Measurements from ENCODE around the gene DVL2. TPM values are rescaled to one million over a fixed set of nuclear protein-coding genes. Genes with fewer than 3 reads are reported as not detected.
A peak's percentile ranks its signal among the peaks of the same experiment; 100 is the strongest.

DVL2 gene
- total RNA-seq = 10 to 100 TPM; 32.4 to 42.4 TPM

GRCh38 chr17:7234083-7234951 is at the start of gene DVL2:
Gene DVL2, minus strand, starts transcription at chr17:7234517. Its CDS starts 255 bp downstream, at chr17:7234262.
- Histone ChIP-seq H3K4me1 (peaks cover 14% of the 10 kb centered on the region), H3K9me3 (no peaks in the 10 kb centered on the region), H3K4me3 (peak within 1 kb of the TSS; percentile 90), H3K27ac (peak within 1 kb of the TSS; percentile 91), H3K27me3 (no peaks in the 10 kb centered on the region), H3K9ac (ENCODE audit: low read depth in 2 of 2, low read length in 2 of 2) (peak within 1 kb of the TSS; percentile 88 to 93), H3K36me3 (peaks cover 11% of the 10 kb centered on the region)
- intact Hi-C loops (cut with DNase I) = no loop called here
- DNase-seq = peak; percentile 97
- TF ChIP-seq, protein P1, sequence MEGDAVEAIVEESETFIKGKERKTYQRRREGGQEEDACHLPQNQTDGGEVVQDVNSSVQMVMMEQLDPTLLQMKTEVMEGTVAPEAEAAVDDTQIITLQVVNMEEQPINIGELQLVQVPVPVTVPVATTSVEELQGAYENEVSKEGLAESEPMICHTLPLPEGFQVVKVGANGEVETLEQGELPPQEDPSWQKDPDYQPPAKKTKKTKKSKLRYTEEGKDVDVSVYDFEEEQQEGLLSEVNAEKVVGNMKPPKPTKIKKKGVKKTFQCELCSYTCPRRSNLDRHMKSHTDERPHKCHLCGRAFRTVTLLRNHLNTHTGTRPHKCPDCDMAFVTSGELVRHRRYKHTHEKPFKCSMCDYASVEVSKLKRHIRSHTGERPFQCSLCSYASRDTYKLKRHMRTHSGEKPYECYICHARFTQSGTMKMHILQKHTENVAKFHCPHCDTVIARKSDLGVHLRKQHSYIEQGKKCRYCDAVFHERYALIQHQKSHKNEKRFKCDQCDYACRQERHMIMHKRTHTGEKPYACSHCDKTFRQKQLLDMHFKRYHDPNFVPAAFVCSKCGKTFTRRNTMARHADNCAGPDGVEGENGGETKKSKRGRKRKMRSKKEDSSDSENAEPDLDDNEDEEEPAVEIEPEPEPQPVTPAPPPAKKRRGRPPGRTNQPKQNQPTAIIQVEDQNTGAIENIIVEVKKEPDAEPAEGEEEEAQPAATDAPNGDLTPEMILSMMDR (IDR thresholded peaks at IDR 0.05) = no peak

- Histone ChIP-seq H3K4me3 (no peak overlapping the region), H3K4me1 (peaks cover 14% of the 10 kb centered on the region), H3K27me3 (peaks cover 8% of the 10 kb centered on the region), H3K36me3 (no peaks in the 10 kb centered on the region), H3K9me3 (no peaks in the 10 kb centered on the region), H3K9ac (ENCODE audit: low read depth in 2 of 2, low read length in 2 of 2) (peak overlapping the region in 1 of 2 donors; percentile 89), H3K27ac (no peak overlapping the region)
- intact Hi-C loops (cut with DNase I) = no loop called here
- no peak for DNase-seq
- TF ChIP-seq, protein P1 (IDR thresholded peaks at IDR 0.05) = no peak
These were observed 49.3 kb upstream of the DVL2 start for GRCh38 chr17:7283471-7284216.

GRCh38 chr17:7282752-7283321 is 48.5 kb upstream of the DVL2 start:
- Histone ChIP-seq H3K27ac (peak overlapping the region; percentile 3), H3K4me3 (peak overlapping the region; percentile 39), H3K4me1 (peaks cover 14% of the 10 kb centered on the region), H3K9me3 (no peaks in the 10 kb centered on the region), H3K27me3 (peaks cover 8% of the 10 kb centered on the region), H3K9ac (ENCODE audit: low read depth in 2 of 2, low read length in 2 of 2) (peak overlapping the region; percentile 58 to 89), H3K36me3 (no peaks in the 10 kb centered on the region)
- intact Hi-C loops (cut with DNase I) = no loop called here
- TF ChIP-seq, protein P1 (IDR thresholded peaks at IDR 0.05) = no peak
- DNase-seq = no peak

DNA sequence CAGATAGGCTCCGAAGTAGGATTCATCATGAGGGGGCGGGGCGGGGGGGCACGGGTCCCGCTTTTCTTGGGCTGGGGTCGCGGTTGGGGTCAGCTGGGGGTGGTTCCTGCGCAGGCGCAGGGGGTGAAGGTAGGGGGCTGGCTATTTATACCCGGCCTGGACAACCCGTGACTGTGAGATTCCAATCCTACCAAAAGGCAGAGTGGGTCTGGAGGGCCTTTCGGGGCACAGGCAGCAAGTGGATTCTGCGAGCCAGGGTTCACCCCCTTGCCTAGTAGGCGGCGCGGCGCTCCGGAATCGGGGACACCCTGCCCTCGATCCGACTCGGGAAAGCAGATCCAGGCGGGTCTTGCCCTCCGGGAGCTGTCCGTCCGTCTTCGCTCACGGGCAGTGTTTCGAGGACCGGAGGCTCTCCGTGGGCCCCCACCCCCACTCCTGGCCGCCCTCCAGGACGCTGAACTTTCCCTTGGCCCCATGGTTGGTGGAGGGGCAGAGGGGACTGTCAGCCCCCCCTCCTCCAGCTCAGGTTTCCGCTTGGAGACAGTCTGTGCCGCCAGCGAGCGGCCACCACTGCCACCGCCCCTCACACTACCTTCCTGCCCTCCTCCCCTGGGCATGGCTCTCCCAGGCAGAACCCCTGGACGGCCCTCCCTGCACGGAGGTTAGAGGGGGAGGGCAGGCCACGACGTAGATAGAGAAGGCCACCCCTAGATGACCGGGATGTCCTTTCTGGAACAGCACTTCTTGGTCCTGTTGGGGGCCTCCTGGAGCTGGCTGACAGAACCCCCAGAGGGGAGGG is 47.8 kb upstream of the DVL2 start:
- Histone ChIP-seq H3K27me3 (peaks cover 8% of the 10 kb centered on the region), H3K36me3 (no peaks in the 10 kb centered on the region), H3K27ac (peak overlapping the region; percentile 3), H3K4me3 (peak overlapping the region; percentile 39), H3K9ac (ENCODE audit: low read depth in 2 of 2, low read length in 2 of 2) (peak overlapping the region; percentile 73 to 89), H3K9me3 (no peaks in the 10 kb centered on the region), H3K4me1 (peaks cover 14% of the 10 kb centered on the region)
- DNase-seq = peak; percentile 42
- TF ChIP-seq, protein P1 (IDR thresholded peaks at IDR 0.05) = no peak
- intact Hi-C loops (cut with DNase I) = no loop called here

Measured in colonic mucosa (tissue), 4 donors.